Stimulated activated CD4-positive, alpha-beta T cell treated with anti-CD3 and anti-CD28 coated beads, Interleukin-12 subunit alpha, Interleukin-12 subunit beta, amount 100 ng/mL, for 48 hours (primary cell): ENCODE data around the gene CERT1.
"Not testable (repeated sequence)": the region's sequence is repeated elsewhere in the genome, so short reads cannot be mapped to it uniquely, and the experiment has no call there.

Experiments
- DNase-seq, 3 donors: peaks; one replicate each; pipeline ENCODE4 v3.0.0-alpha.2; 2020; ENCODE audit warnings: low read depth in 2 of 3, low spot score in 1 of 3

CERT1 gene, protein sequence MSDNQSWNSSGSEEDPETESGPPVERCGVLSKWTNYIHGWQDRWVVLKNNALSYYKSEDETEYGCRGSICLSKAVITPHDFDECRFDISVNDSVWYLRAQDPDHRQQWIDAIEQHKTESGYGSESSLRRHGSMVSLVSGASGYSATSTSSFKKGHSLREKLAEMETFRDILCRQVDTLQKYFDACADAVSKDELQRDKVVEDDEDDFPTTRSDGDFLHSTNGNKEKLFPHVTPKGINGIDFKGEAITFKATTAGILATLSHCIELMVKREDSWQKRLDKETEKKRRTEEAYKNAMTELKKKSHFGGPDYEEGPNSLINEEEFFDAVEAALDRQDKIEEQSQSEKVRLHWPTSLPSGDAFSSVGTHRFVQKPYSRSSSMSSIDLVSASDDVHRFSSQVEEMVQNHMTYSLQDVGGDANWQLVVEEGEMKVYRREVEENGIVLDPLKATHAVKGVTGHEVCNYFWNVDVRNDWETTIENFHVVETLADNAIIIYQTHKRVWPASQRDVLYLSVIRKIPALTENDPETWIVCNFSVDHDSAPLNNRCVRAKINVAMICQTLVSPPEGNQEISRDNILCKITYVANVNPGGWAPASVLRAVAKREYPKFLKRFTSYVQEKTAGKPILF

GRCh38 chr5:75511435-75512382 lies at the start of gene CERT1, which contains the start of gene POLK:
Gene CERT1 (minus strand): TSS chr5:75511629. CDS start chr5:75511207, 422 bp downstream.
Gene POLK (plus strand): TSS chr5:75511891.
- DNase-seq, result peak; percentile 92 to 96 (median 95)

- DNase-seq, result not testable (repeated sequence)
Measured at GRCh38 chr5:75560655-75561054, 49.2 kb upstream of the CERT1 start.

GRCh38 chr5:75558981-75559632 lies 47.7 kb upstream of the CERT1 start:
- no peak for DNase-seq

DNA sequence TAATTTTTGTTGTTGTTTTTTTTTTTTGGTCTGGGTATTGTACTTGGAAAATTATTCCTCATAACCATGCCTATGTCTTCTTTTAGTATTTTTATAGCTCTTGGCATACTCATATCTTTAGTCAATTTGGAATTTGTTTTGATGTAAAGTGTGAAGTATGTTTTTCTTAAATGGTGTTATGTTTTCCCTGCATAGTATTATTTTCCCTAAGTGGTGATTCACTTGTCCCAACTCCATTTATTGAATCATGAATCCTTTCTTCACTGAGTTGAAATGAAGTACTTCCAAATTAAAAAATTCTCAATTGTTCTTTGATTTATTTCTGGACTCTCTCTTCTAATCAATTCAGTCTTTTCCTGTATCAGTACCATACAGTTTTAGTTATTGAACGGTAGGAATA lies 46.8 kb upstream of the CERT1 start:
- no peak for DNase-seq

DNA sequence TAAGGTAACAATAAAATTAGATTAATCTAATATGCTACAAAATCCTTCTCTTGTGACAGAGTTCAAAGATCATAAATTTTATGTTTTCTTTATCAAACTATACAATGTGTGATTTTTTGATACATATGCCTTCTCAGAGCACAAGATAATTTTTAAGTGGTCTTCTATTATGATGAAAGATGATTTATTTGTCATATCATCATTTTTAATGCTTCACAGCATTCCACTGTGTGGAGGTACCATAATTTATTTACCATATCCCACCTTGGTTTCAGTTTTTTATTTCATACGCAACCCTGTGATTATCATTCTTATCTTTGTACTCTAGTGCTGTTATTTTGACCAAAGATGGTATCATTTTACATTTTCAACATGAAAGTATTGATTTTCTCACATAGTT lies 41.9 kb upstream of the CERT1 start:
- no peak for DNase-seq

DNA sequence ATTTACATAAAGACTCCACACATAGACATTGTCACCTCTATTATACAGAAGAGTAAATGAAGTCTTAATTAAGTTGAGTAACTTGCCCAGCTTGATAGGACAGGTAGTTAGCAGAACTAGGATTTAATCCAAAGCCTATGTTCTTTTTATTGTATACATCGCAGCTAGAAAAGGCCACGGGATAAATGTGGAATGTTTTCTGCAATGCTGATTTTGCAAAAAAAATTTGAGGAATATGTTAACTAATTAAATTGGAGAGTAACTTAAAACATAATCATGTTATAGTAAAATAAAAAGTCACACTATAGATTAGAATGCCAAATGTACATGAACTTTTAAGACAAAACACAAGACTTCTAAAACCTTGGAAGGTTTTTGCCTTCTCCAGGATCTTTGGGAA lies 41.3 kb upstream of the CERT1 start:
- no peak for DNase-seq

- DNase-seq, result no peak
Measured at GRCh38 chr5:75551471-75551870, 40.0 kb upstream of the CERT1 start.

DNA sequence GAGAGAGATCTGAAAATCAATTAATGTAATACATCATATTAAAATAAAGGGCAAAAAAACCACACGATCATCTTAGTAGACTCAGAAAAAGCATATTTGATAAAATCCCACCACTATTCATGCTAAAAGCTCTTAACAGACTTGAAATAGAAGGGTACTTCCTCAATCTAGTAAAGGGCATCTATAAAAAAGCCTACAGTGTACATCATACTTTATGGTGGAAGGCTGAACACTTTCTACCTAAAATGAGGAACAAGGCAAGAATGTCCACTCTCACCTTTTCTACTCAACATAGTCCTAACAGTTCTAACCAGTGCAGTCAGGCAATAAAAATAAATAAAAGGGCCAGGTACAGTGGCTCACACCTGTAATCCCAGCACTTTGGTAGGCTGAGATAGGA lies 39.2 kb upstream of the CERT1 start:
- no peak for DNase-seq

DNA sequence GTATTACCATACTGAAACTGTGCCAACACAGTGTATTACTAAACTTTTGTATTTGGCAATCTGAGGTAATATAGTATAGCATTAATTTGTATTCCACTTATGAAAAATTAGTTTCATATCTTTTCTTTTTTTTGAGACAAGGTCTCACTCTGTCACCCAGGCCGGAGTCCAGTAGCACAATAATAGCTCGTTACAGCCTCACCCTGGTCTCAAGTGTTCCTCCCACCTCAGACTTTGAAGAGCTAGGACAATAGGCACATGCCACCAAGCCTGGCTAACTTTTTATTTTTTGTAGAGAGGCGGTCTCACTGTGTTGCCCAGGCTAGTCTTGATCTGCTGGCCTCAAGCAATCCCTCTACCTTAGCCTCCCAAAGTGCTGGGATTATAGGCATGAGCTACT lies 36.4 kb upstream of the CERT1 start:
- DNase-seq, result no peak

DNA sequence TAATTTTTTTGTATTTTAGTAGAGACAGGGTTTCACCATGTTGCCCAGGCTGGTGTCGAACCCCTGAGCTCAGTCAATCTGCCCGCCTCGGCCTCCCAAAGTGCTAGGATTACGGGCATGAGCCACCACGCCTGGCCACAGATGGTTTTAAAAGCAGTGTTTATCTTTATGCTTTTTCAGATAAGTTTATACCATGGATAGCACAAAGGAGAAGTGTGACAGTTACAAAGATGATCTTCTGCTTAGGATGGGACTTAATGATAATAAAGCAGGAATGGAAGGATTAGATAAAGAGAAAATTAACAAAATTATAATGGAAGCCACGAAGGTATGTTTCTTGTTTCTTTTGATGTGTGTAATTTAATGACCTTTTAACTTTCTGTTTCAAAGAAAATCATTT lies 35.4 kb upstream of the CERT1 start:
- DNase-seq, result no peak

- DNase-seq, result no peak
Measured at GRCh38 chr5:75545131-75545530, 33.7 kb upstream of the CERT1 start.

DNA sequence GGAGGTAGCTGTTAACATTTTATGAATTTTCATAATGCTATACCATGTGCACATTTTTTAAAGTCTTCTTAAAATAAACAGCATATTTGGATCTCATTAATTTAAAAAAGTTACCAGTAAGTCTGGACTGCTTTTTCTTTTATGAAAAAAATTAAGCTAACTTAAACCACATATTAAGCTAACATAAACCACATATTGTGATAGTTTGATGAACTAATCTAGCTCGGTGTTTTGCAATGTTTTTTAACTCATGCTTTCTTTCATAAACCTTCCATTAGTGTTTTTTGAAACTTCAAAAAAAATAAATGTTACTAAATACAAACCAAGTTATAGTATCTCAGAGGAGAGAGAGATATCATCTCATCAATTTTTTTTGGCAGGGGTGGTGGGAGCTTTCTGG lies 26.8 kb upstream of the CERT1 start:
- DNase-seq, result no peak

DNA sequence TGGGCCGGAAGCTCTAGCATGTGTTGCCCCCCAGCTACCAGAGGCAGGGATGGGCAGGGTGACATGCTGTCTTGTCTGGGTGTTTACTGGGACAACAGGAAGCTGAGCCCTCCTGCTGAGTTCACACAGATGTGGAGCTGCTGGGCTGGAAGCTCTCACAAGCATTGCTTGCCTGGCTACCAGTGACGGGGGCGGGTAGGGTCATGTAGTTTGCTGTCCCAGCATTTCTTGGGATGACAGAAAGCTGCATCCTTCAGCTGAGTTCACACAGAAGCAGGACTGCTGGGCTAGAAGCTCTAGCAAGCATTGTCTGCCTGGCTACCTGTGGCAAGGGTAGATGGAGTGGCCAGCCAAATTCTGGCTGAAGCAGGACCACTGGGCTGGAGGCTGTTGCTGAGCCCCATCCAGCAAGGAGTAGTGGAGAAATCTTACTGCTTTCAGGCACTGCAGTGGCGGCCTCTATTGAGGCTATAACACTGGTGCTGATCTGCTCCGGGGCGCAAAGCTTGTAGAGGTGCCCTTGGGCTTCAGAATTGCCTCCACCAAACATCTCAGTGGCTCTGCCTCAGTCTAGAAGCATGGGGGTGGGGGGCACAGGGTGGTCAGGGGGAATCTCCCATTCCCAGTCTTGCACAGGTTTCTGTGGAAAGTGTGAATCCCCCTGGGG lies 25.4 kb upstream of the CERT1 start:
- DNase-seq, result no peak

- no peak for DNase-seq
Measured at GRCh38 chr5:75536147-75536546, 24.7 kb upstream of the CERT1 start.

- DNase-seq, result no peak
Measured at GRCh38 chr5:75534734-75535133, 23.3 kb upstream of the CERT1 start.

DNA sequence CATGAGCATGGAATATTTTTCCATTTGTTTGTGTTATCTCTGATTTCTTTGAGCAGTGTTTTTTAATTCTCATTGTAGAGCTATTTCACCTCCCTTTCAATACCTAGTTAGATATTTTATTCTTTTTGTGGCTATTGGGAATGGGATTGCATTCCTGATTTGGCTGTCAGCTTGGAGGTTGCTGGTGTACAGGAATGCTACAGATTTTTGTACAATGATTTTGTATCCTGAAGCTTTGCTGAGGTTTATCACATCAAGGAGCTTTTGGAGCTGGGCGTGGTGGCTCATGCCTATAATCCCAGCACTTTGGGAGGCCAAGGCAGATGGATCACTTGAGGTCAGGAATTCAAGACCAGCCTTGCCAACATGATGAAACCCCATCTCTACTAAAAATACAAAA lies 22.3 kb upstream of the CERT1 start:
- DNase-seq, result not testable (repeated sequence)

DNA sequence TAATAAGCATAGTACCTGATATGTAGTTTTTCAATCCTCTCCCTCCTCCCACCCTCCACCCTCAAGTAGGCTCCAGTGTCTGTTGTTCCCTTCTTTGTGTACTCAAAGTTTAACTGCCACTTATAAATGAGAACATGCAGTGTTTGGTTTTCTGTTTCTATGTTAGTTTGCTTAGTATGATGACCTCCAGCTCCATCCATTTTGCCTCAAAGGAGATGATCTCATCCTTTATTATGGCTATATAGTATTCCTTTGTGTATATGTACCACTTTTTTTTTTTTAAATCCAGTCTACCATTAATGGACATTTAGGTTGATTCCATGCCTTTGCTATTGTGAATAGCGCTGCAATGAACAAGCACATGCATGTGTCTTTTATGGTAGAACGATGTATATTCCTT lies 20.8 kb upstream of the CERT1 start:
- DNase-seq, result no peak

- DNase-seq, result no peak
Measured at GRCh38 chr5:75529185-75529584, 17.8 kb upstream of the CERT1 start.

DNA sequence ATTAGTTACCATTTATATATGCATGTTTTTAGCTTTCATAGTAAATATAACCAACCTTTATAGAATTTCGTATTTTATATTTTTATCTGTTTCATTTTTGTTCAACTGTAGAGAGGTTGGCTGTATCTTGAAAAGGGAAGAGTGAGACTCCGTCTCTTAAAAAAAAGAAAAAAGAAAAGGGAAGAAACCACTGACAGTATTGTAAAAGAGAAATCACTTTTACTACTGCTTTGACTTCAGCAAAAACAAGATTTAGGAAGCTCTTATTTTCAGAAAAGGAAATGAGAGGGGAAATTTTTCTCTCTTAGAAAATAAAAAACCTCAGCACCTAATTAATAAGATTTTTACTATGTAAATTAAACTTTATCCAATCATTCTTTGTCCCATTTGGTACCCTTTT lies 14.6 kb upstream of the CERT1 start:
- DNase-seq, result no peak

GRCh38 chr5:75525344-75525743 lies 13.9 kb upstream of the CERT1 start:
- no peak for DNase-seq

DNA sequence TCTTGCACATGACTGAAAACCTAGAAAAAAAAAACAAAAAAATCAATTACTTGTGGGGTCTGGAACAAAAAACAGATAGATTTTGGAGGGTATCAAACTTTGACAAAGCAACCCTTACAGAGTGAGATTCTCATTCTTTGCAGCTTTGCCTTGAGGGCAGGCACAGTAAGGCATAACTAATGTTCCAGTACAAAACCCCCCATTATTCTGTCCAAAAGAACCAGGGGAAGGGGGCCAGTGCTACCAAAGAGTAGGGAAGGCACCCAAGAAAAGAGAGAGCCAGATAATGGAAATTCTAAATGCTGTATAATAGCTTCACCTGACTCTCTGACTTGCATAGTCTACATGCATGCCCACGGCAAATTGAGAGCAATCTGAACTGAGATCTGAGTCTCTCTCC lies 13.2 kb upstream of the CERT1 start:
- no peak for DNase-seq
